ENCODE results near the gene ATP2A3.

DNA sequence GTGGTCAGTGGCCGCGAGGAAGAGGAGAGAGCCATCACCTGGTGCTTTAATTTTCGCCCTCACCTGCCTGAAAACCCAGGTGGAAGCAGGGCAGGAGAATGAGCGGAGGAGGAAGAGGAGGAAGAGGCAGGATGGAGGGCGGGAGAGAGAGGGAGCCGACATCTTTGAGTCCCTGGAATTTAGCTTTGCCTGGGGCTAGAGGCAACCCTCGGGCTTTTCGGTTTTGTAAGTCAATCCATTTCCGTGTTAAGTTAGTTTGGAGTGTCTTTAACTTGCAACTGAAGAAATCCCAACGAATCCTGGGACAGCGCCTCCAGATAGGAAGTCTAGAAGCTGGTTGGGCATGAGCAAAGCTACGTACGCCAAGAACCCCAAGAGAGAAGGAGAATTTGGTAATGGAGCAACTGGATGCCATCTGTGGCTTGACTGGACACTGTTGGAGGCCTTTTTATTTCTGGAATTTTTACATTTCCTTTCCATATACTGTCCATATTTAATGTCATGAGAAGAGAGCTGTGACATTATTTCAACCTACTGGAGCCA lies 36.9 kb upstream of the ATP2A3 start:
- TF ChIP-seq, protein P1, sequence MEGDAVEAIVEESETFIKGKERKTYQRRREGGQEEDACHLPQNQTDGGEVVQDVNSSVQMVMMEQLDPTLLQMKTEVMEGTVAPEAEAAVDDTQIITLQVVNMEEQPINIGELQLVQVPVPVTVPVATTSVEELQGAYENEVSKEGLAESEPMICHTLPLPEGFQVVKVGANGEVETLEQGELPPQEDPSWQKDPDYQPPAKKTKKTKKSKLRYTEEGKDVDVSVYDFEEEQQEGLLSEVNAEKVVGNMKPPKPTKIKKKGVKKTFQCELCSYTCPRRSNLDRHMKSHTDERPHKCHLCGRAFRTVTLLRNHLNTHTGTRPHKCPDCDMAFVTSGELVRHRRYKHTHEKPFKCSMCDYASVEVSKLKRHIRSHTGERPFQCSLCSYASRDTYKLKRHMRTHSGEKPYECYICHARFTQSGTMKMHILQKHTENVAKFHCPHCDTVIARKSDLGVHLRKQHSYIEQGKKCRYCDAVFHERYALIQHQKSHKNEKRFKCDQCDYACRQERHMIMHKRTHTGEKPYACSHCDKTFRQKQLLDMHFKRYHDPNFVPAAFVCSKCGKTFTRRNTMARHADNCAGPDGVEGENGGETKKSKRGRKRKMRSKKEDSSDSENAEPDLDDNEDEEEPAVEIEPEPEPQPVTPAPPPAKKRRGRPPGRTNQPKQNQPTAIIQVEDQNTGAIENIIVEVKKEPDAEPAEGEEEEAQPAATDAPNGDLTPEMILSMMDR (IDR thresholded peaks at IDR 0.05): no peak
- TF ChIP-seq POLR2A (IDR thresholded peaks at IDR 0.05) (no peak), POLR2AphosphoS5 (IDR thresholded peaks at IDR 0.05) (no peak)

All from transverse colon (tissue), 4 donors.